ENCODE measurements around the gene PALMD.

- no peak for TF ChIP-seq CTCF (IDR thresholded peaks at IDR 0.05; ENCODE audit: low read depth, low read length, poor library complexity, severe bottlenecking)
- TF ChIP-seq EZH2phosphoT487 (IDR thresholded peaks at IDR 0.05; ENCODE audit: borderline replicate concordance, low read length), result no peak
Observed at GRCh38 chr1:99702221-99702620, 56.3 kb downstream of the PALMD start.
